SK-N-SH (cell line): ENCODE data around the gene BTRC. TPM values are rescaled to one million over a fixed set of nuclear protein-coding genes. Genes with fewer than 3 reads are reported as not detected.
"Not testable (repeated sequence)": the region's sequence is repeated elsewhere in the genome, so short reads cannot be mapped to it uniquely, and the experiment has no call there.

ENCODE experiments used
- CTCF ChIA-PET: fragments of 300-600, 350-600 bp; formaldehyde crosslinking; extraction: SDS; loops from one replicate; lab custom pipeline; 2021; lab: Yijun Ruan, JAX
- POLR2A ChIA-PET: fragments of 350-600 bp; sonication (Branson Sonifier 250); formaldehyde crosslinking; extraction: SDS; loops from one replicate; lab custom pipeline; 2020; ENCODE audit warnings: antibody characterized with exemption, inconsistent platforms; lab: Yijun Ruan, JAX
- DNase-seq: peaks from one replicate; pipeline ENCODE4 v3.0.0; 2012
- H2AFZ ChIP-seq: fragments of 200-600 bp; sonication (generic); 2 replicates; pipeline ENCODE4 v1.8.1; 2016; ENCODE audit warnings: antibody characterized with exemption, mild to moderate bottlenecking, low read depth
- H3F3A ChIP-seq: fragments of 200-600 bp; sonication (generic); replicated peaks from 2 replicates; pipeline ENCODE3; 2016; ENCODE audit warnings: antibody characterized with exemption, mild to moderate bottlenecking; ENCODE audit not compliant: insufficient read depth
- H3K27ac ChIP-seq, 2 experiments: fragments of 200-500 bp in 1 of 2; fragments of 200-600 bp in 1 of 2; sonication (Bioruptor generic) in 1 of 2; sonication (generic), shearing (Covaris generic) in 1 of 2; 2 replicates each; pipeline versions ENCODE4 v1.5.1 to v1.6.1; 2014 to 2016; ENCODE audit warnings: low read depth in 2 of 2, inconsistent platforms in 1 of 2, low read length in 1 of 2, mild to moderate bottlenecking in 1 of 2, mixed read lengths in 1 of 2
- H3K27me3 ChIP-seq: fragments of 200-600 bp; sonication (generic), shearing (Covaris generic); 2 replicates; pipeline ENCODE4 v1.6.1; 2016; ENCODE audit warnings: mixed run types; ENCODE audit not compliant: insufficient read depth
- H3K36me3 ChIP-seq, 2 experiments: fragments of 200-500 bp in 1 of 2; fragments of 200-600 bp in 1 of 2; sonication (Bioruptor generic) in 1 of 2; sonication (generic) in 1 of 2; replicated peaks in 1 of 2; 2 replicates each; pipeline versions ENCODE3 to v1.5.1; 2014 to 2016; ENCODE audit warnings: low read length in 1 of 2, mild to moderate bottlenecking in 1 of 2; ENCODE audit not compliant: insufficient read depth in 2 of 2, control insufficient read depth in 1 of 2
- H3K4me1 ChIP-seq, 2 experiments: fragments of 200-500 bp in 1 of 2; fragments of 200-600 bp in 1 of 2; sonication (Bioruptor generic) in 1 of 2; sonication (generic), shearing (Covaris generic) in 1 of 2; 2 replicates each; pipeline versions ENCODE4 v1.5.1 to v1.6.1; 2014 to 2016; ENCODE audit warnings: low read depth in 1 of 2, low read length in 1 of 2, mixed run types in 1 of 2; ENCODE audit not compliant: insufficient read depth in 2 of 2, control insufficient read depth in 1 of 2
- H3K4me2 ChIP-seq: fragments of 200-600 bp; sonication (generic), shearing (Covaris generic); 2 replicates; pipeline ENCODE4 v1.6.1; 2017; ENCODE audit warnings: mixed run types
- H3K4me3 ChIP-seq, 2 experiments: fragments of 200-500 bp in 1 of 2; fragments of 200-600 bp in 1 of 2; sonication (Bioruptor generic) in 1 of 2; sonication (generic), shearing (Covaris generic) in 1 of 2; 2 replicates each; pipeline versions ENCODE4 v1.5.1 to v1.8.1; 2014 to 2016; ENCODE audit warnings: low read depth in 2 of 2, inconsistent platforms in 1 of 2, low read length in 1 of 2, mild to moderate bottlenecking in 1 of 2, mixed read lengths in 1 of 2, moderate library complexity in 1 of 2
- H3K79me2 ChIP-seq: fragments of 200-600 bp; sonication (generic); 2 replicates; pipeline ENCODE4 v1.8.1; 2017; ENCODE audit warnings: mild to moderate bottlenecking; ENCODE audit not compliant: insufficient read depth
- H3K9ac ChIP-seq: fragments of 200-600 bp; sonication (generic); 2 replicates; pipeline ENCODE4 v1.6.1; 2017; ENCODE audit warnings: mixed run types
- H3K9me2 ChIP-seq: fragments of 200-600 bp; sonication (generic); 2 replicates; pipeline ENCODE4 v1.6.1; 2017; ENCODE audit warnings: mixed run types
- H3K9me3 ChIP-seq: fragments of 200-600 bp; sonication (generic); 2 replicates; pipeline ENCODE4 v1.6.1; 2017; ENCODE audit warnings: mixed run types, mild to moderate bottlenecking, moderate library complexity
- H4K20me1 ChIP-seq: fragments of 200-600 bp; sonication (generic); 2 replicates; pipeline ENCODE4 v1.6.1; 2017; ENCODE audit warnings: mild to moderate bottlenecking, mixed run types; ENCODE audit not compliant: insufficient read depth
- CTCF ChIP-seq: fragments of 200-600 bp; sonication (generic); IDR thresholded peaks from 2 replicates; pipeline ENCODE4 v1.6.1; 2017; ENCODE audit warnings: antibody characterized with exemption, mild to moderate bottlenecking, moderate library complexity
- FOSL2 ChIP-seq: IDR thresholded peaks from 2 replicates; pipeline ENCODE4 v1.4.0; 2012; ENCODE audit warnings: low read depth, mild to moderate bottlenecking, moderate library complexity, borderline replicate concordance
- FOXJ3 ChIP-seq: sonication (generic); formaldehyde crosslinking; IDR thresholded peaks from 2 replicates; pipeline ENCODE4 v1.5.1; 2020; ENCODE audit warnings: mild to moderate bottlenecking, missing genetic modification reagents
- FOXM1 ChIP-seq: IDR thresholded peaks from 2 replicates; pipeline ENCODE4 v1.4.0; 2012; ENCODE audit warnings: low read depth, mild to moderate bottlenecking
- GABPA ChIP-seq: IDR thresholded peaks from 2 replicates; pipeline ENCODE4 v1.4.0; 2012; ENCODE audit warnings: low read depth, mild to moderate bottlenecking
- IRF3 ChIP-seq: fragments of 150-350 bp; IDR thresholded peaks from 2 replicates; pipeline ENCODE4 v1.6.1; 2016; ENCODE audit warnings: mild to moderate bottlenecking, low read depth, low read length
- MEF2A ChIP-seq: IDR thresholded peaks from 2 replicates; pipeline ENCODE4 v1.4.0; 2012; ENCODE audit warnings: low read depth, borderline replicate concordance
- MXI1 ChIP-seq: IDR thresholded peaks from 2 replicates; pipeline ENCODE4 v1.6.1; 2012; ENCODE audit warnings: mild to moderate bottlenecking, low read depth, low read length, improper control_type of control experiment
- PBX3 ChIP-seq: IDR thresholded peaks from 2 replicates; pipeline ENCODE4; 2012
- RCOR1 ChIP-seq: fragments of 150-350 bp; IDR thresholded peaks from 2 replicates; pipeline ENCODE4 v1.6.1; 2017; ENCODE audit warnings: antibody characterized with exemption, low read length
- RXRA ChIP-seq: IDR thresholded peaks from 2 replicates; pipeline ENCODE4 v1.4.0; 2012; ENCODE audit warnings: low read depth, mild to moderate bottlenecking, borderline replicate concordance
- SIN3A ChIP-seq: IDR thresholded peaks from 2 replicates; pipeline ENCODE4 v1.6.1; 2012; ENCODE audit warnings: low read depth, mild to moderate bottlenecking, low read length, moderate library complexity, borderline replicate concordance
- SMC3 ChIP-seq: IDR thresholded peaks from 2 replicates; pipeline ENCODE4 v1.6.1; 2012; ENCODE audit warnings: low read depth, low read length, improper control_type of control experiment
- YY1 ChIP-seq: IDR thresholded peaks from 2 replicates; pipeline ENCODE4 v1.4.0; 2012; ENCODE audit warnings: low read depth, mild to moderate bottlenecking
- ZBTB33 ChIP-seq: IDR thresholded peaks from 2 replicates; pipeline ENCODE4 v1.4.0; 2012; ENCODE audit warnings: low read depth, borderline replicate concordance
- WGBS: methylation state at CpG from one replicate; pipeline ENCODE4 v1.1.6; 2017; ENCODE audit warnings: low lambda C conversion rate; 5-methylcytosine and 5-hydroxymethylcytosine counted together
- polyA plus RNA-seq, 3 experiments: library from polyadenylated mRNA; depleted of rRNA; stranded (reverse); fragments of >200 nt; gene quantifications; 2 replicates each; pipeline ENCODE4 v1.2.3, GENCODE V29; 2012

The BTRC gene
- polyA plus RNA-seq, 1 of the 3 experiments (the other 2 are of a cell fraction) = 6.5 TPM

- no peaks in the 10 kb centered on the region for H3K9me2 ChIP-seq
- H3K9ac ChIP-seq = no peak overlapping the region
- H3F3A ChIP-seq = peaks cover 4% of the 10 kb centered on the region
- ChIA-PET CTCF (interaction anchor here (1.0 to 1.6 kb wide), 3 partner anchors 8 to 85 kb away, joined by 3 to 4 read pairs (median 3); no protein-coding TSS in a partner anchor), POLR2A (no interaction called here)
- H3K27ac ChIP-seq = no peak overlapping the region
- no peak overlapping the region for H2AFZ ChIP-seq
- H3K79me2 ChIP-seq = peaks cover 51% of the 10 kb centered on the region
- H3K4me1 ChIP-seq = no peaks in the 10 kb centered on the region
- no peak overlapping the region for H3K4me3 ChIP-seq
- H3K4me2 ChIP-seq = no peak overlapping the region
- H3K9me3 ChIP-seq = no peaks in the 10 kb centered on the region
- 95% methylated on average over 1 of the region's 1 CpG for WGBS
- TF ChIP-seq SMC3 (no peak), ZBTB33 (no peak), RCOR1 (no peak), PBX3 (no peak), FOXM1 (no peak)
- peaks cover 12% of the 10 kb centered on the region for H4K20me1 ChIP-seq
- DNase-seq = no peak
- no peaks in the 10 kb centered on the region for H3K27me3 ChIP-seq
- H3K36me3 ChIP-seq = peaks cover 0 to 9% of the 10 kb centered on the region in 2 experiments
These were observed 19.1 kb downstream of the BTRC start for GRCh38 chr10:101373063-101373462.

- WGBS = 91% methylated on average over 3 of the region's 3 CpGs
- H3K9ac ChIP-seq, H3K9me2 ChIP-seq, H3K4me2 ChIP-seq, H3F3A ChIP-seq, POLR2A ChIA-PET, H3K27ac ChIP-seq, H4K20me1 ChIP-seq, H2AFZ ChIP-seq, H3K27me3 ChIP-seq, H3K36me3 ChIP-seq, DNase-seq, H3K9me3 ChIP-seq, H3K4me1 ChIP-seq, H3K4me3 ChIP-seq, CTCF ChIA-PET: not testable (repeated sequence)
- peaks cover 48% of the 10 kb centered on the region for H3K79me2 ChIP-seq
These were observed 20.0 kb downstream of the BTRC start for GRCh38 chr10:101373993-101374392.

GRCh38 chr10:101375076-101375475, 21.1 kb downstream of the BTRC start:
- Histone ChIP-seq H3K27me3 (no peaks in the 10 kb centered on the region), H3K79me2 (peaks cover 39% of the 10 kb centered on the region; the same call in 1 of the 2 replicates), H3K9me3 (no peaks in the 10 kb centered on the region), H3K9ac (no peak overlapping the region), H3K4me3 (no peak overlapping the region), H3K9me2 (no peaks in the 10 kb centered on the region), H2AFZ (no peak overlapping the region), H4K20me1 (peaks cover 9% of the 10 kb centered on the region; the same call in 1 of the 2 replicates), H3F3A (peaks cover 7% of the 10 kb centered on the region), H3K36me3 (peaks cover 0 to 13% of the 10 kb centered on the region in 2 experiments), H3K4me1 (no peaks in the 10 kb centered on the region), H3K27ac (no peak overlapping the region), H3K4me2 (no peak overlapping the region)
- CTCF ChIA-PET = no interaction called here
- 94% methylated on average over 7 of the region's 7 CpGs for WGBS
- POLR2A ChIA-PET = no interaction called here
- no peak for DNase-seq
- TF ChIP-seq YY1 (no peak), RXRA (no peak), FOSL2 (no peak), CTCF (no peak), FOXJ3 (no peak), PBX3 (no peak), IRF3 (no peak), MXI1 (no peak), SIN3A (no peak), MEF2A (no peak), GABPA (no peak)
